Activated T-helper 9 cell treated with anti-CD3 and anti-CD28 coated beads, Interleukin-2, amount 50 U/mL, for 16 hours (primary cell): Measurements from ENCODE around the gene BCS1L.
A peak's percentile ranks its signal among the peaks of the same experiment; 100 is the strongest.

Experiments used
- DNase-seq: peaks from one replicate; pipeline ENCODE4 v3.0.0-alpha.2; 2020; ENCODE audit warnings: low read depth

The BCS1L gene

GRCh38 chr2:218659258-218659987 lies at the start of gene BCS1L, which contains the start of gene ZNF142:
TSS of gene BCS1L (plus strand) at chr2:218659683. CDS start at chr2:218660988, 1,305 bp downstream.
TSS of gene ZNF142 (minus strand) at chr2:218659623. CDS start at chr2:218656429, 3,194 bp downstream.
- DNase-seq: peak; percentile 91

DNA sequence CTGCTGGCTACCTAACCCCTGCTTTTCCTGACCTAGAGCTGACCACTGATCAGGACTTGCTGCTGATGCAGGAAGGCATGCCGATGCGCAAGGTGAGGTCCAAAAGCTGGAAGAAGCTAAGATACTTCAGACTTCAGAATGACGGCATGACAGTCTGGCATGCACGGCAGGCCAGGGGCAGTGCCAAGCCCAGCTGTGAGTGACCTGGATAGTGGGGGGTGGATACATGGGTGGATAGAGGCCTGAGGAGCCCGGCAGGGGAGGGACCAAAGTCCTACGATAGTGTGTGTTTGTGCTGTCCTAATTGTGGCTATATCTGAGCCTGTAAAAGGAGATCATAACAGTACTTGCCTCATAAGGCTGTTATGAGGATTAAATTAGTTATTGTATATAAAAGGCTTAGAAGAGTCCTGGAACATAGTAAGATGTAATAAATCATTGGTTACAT lies 43.6 kb upstream of the BCS1L start:
- no peak for DNase-seq

GRCh38 chr2:218618102-218618860 lies 41.2 kb upstream of the BCS1L start:
- no peak for DNase-seq

DNA sequence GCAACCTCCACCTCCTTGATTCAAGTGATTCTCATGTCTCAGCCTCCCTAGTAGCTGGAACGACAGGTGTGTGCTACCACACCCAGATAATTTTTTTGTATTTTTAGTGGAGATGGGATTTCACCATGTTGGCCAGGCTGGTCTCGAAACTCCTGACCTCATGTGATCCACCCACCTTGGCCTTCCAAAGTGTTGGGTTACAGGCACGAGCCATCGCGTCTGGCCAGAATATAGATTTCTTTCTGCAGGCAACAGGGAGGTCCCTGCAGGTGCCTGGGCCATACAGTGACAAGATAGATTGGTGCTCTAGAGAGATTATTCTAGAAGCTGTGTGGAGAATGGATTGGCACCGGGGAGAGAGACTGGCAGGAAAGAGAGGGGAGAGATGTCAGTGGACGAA lies 38.5 kb upstream of the BCS1L start:
- no peak for DNase-seq

DNA sequence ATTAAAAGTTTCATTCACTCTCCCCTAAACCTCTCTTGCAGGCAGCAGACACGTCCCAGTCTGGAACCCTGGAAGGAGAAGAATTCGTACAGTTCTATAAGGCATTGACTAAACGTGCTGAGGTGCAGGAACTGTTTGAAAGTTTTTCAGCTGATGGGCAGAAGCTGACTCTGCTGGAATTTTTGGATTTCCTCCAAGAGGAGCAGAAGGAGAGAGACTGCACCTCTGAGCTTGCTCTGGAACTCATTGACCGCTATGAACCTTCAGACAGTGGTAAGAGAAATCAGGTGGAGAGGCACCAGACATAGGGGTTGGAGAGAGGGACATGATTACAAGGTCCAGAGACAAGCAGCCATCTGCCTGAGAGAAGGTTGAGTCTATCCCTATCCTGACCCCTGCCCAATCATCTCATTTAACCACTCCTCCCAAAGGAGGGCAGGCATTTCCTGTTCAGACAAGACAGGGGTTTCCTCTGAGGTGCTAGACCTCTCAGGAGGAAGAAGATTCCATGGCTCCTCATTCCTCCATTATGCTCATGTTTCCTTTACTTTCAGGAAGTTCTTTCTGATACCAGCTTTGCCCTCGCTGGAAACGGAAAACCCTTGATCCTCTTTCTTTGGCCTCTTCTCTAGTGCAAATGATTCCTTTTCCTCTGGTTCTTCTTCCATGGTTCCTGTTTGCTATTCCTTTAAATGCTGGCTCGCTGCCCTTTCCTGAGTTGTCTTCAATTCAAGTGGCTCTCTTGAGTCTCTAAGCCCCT lies 36.7 kb upstream of the BCS1L start:
- DNase-seq: no peak

DNA sequence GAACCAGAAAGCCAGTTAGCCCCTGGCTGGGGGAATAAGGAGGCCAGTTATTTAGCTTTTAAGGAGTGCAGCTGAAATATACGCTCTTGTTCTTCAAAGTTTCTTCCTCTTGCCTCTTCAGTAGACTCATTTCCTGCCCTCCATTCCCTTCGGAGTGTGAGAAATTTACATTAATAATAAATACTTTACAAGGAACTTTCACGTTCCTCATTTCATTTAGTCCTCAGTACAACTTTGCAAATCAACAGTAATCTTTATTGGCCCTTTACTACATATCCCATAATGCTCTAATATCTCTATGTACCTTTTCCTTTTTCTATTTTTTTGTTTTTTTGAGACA lies 36.1 kb upstream of the BCS1L start:
- no peak for DNase-seq

GRCh38 chr2:218626369-218626768 lies 33.1 kb upstream of the BCS1L start:
- DNase-seq: no peak

DNA sequence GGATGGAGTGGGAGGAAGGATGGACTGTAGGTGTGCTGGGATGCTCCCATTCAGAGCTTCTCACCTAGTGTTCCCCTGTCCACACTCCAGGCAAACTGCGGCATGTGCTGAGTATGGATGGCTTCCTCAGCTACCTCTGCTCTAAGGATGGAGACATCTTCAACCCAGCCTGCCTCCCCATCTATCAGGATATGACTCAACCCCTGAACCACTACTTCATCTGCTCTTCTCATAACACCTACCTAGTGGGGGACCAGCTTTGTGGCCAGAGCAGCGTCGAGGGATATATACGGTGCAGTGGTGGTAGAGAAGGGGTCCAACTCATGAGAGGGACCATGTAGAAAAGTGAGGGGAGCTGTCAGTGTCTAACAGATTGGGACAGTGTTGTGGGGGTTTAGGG lies 31.5 kb upstream of the BCS1L start:
- no peak for DNase-seq

DNA sequence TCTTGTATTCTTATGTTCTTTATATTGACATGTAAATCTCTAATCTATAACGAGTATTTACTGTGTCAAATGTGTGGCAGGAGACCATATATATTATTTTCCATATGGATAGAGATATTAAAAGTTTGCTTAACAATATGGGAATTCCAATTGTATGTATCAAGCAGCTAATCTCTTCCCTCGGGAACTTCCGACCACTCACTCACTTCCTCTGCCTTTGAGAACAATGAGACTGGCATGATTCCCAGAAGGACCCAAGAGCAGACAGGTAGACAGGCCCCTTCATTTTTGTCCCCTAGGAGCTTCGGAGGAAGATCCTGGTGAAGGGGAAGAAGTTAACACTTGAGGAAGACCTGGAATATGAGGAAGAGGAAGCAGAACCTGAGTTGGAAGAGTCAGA lies 27.6 kb upstream of the BCS1L start:
- no peak for DNase-seq

- DNase-seq: no peak
These were observed 23.8 kb upstream of the BCS1L start for GRCh38 chr2:218635719-218636118.

GRCh38 chr2:218638372-218638771 lies 21.1 kb upstream of the BCS1L start:
- no peak for DNase-seq

DNA sequence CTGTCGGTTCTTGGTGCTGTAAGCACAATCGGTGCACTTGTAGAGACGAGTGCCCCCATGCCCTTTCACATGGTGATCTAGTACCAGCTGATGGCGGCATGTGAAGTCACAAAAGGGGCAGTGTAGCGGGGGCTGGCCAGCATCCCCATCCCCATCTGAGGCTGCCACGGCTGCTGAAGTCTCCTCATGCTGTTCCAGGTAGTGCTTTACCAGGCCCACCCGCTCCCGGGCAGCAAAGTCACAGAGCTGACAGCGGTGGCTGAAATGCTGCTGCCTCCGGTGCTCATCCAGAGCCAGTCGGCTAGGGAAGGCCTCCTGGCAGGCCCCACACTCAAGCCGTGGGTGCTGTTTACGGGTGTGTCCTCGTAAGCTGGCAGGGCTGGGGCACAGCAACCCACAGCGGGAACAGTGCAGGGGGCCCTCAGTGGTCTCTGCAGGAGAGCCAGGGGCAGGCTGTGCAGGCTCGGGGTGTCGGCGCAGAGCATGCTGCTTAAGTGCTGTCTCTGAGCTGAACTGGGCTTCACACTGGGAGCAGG lies 17.3 kb upstream of the BCS1L start:
- DNase-seq: no peak

DNA sequence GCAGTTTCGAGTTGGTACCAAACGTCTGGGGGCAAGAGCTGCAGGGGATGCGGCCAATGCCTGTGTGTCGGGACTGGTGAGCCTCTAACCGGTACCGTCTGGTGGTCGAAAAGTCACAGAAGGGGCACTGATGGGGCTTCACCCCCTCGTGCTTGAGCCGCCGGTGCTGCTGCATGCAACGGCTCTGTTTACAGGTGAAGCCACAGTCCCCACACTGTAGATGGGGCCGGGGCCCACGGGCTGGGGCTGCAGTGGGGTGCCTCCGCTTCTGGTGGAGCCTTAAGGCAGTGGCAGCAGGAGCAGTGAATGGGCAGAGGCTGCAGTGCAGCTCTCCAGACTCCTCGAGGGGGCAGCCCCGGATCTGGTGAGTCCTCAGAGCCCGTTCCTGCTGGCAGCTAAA lies 16.7 kb upstream of the BCS1L start:
- DNase-seq: no peak

DNA sequence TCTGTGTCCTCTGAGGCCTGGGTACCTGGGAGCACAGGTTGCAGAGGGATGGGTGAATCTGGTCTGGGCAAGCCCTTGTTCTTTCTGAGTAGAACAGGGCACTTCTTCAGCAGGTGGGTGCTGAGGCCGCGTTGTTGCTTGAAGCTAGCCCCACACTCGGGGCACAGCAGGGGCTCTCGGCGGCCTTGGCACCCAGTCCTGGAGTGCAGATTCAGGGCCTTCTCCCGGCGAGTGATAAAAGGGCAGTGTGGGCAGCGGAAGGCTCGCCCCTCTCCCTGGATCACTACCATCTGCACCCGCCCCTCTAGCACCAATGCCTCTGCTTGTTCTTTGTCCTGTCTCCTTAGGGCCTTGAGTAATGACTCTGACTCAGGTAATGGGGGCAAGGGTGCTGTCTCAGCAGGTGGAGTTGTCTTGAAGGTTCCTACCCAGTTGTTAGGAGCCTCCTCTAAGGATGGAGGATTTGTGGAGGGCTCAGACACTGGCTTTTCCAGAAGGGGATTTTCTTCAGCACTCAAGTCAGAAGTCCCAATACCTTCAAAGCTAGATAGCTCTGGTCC lies 15.7 kb upstream of the BCS1L start:
- no peak for DNase-seq

- DNase-seq: no peak
These were observed 14.8 kb upstream of the BCS1L start for GRCh38 chr2:218644721-218645120.

GRCh38 chr2:218645126-218645525 lies 14.4 kb upstream of the BCS1L start:
- DNase-seq: no peak

GRCh38 chr2:218648088-218648786 lies 11.2 kb upstream of the BCS1L start:
- DNase-seq: peak; percentile 19

DNA sequence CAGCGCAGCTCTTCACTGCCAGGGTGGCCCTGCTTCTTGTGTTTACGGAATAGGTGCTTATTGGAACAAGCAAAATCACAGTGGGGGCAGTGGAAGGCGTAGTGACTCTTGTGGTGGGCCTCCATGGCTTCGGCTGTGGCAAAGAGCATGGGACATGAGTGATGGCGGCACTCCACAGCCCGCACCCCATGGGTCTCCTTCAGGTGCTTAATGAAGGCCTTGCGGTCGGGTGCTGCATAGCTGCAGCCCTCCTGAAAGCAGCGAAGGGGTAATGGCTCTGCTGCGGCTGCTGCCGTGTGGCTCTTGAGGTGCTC lies 10.7 kb upstream of the BCS1L start:
- no peak for DNase-seq

- DNase-seq: no peak
These were observed 3.7 kb upstream of the BCS1L start for GRCh38 chr2:218655751-218656150.

- peak; percentile 18 for DNase-seq
These were observed 719 bp upstream of the BCS1L start for GRCh38 chr2:218658671-218659257.

DNA sequence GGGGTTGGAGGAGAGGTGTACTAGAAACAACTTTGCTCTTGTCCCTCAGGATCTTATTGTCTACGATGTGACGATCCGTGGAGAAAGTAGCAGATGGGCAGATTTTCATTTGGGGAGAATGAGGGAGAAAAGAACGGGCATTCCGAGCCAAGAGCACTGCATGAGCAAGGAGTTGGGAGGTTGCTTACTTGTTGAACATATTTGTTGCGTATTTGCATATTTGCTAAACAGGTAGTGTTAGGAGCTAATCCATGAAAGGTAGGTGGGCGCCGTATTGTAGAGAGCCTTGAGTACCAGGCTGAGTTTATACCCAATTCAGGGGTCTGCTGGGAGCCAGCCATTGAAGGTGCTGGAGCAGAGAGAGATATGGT lies 490 bp downstream of the BCS1L start:
- DNase-seq: no peak
